HFFc6 (cell line): ENCODE measurements around the gene EIF5A2. TPM values are rescaled to one million over a fixed set of nuclear protein-coding genes. Genes with fewer than 3 reads are reported as not detected.
"Not testable (repeated sequence)": the region's sequence is repeated elsewhere in the genome, so short reads cannot be mapped to it uniquely, and the experiment has no call there.

ENCODE experiments used
- DNase-seq: peaks from one replicate; pipeline ENCODE4 v3.0.0-alpha.2; 2018
- H3K27ac Mint-ChIP-seq: 2 replicates; pipeline ENCODE4 v1.8.0; 2020; ENCODE audit warnings: mild to moderate bottlenecking, mixed read lengths
- H3K27me3 Mint-ChIP-seq: 2 replicates; pipeline ENCODE4 v1.8.0; 2021; ENCODE audit warnings: mild to moderate bottlenecking, moderate library complexity, mixed read lengths; ENCODE audit not compliant: insufficient read depth
- H3K36me3 Mint-ChIP-seq: 2 replicates; pipeline ENCODE4 v1.8.0; 2021; ENCODE audit warnings: low read depth, mixed read lengths
- H3K4me1 Mint-ChIP-seq: 2 replicates; pipeline ENCODE4 v1.8.0; 2020; ENCODE audit warnings: low read depth, mixed read lengths
- H3K4me3 Mint-ChIP-seq: 2 replicates; pipeline ENCODE4 v1.8.0; 2020; ENCODE audit warnings: mild to moderate bottlenecking, moderate library complexity, mixed read lengths
- H3K9me3 Mint-ChIP-seq: 2 replicates; pipeline ENCODE4 v1.8.0; 2020; ENCODE audit warnings: mild to moderate bottlenecking, mixed read lengths
- total RNA-seq, 6 experiments: library from RNA; stranded (reverse); fragmentation: NEBNext Ultra II Directional; extraction: Animal tissue kit (Norgen Biotek cat#: 25700); gene quantifications; 2 replicates in 1 of 6; 3 replicates in 5 of 6; pipeline ENCODE4 v1.2.3, GENCODE V29; 2021
- TF ChIP-seq, protein P1 (sequence below): fragments of 200-600 bp; sonication (generic); IDR thresholded peaks from 2 replicates; pipeline ENCODE4 v1.5.0; 2021; ENCODE audit warnings: antibody characterized with exemption, mild to moderate bottlenecking

Gene EIF5A2
- total RNA-seq, 6 experiments from 2014 or later: 30.5 to 38.1 (median 36.1) TPM

DNA sequence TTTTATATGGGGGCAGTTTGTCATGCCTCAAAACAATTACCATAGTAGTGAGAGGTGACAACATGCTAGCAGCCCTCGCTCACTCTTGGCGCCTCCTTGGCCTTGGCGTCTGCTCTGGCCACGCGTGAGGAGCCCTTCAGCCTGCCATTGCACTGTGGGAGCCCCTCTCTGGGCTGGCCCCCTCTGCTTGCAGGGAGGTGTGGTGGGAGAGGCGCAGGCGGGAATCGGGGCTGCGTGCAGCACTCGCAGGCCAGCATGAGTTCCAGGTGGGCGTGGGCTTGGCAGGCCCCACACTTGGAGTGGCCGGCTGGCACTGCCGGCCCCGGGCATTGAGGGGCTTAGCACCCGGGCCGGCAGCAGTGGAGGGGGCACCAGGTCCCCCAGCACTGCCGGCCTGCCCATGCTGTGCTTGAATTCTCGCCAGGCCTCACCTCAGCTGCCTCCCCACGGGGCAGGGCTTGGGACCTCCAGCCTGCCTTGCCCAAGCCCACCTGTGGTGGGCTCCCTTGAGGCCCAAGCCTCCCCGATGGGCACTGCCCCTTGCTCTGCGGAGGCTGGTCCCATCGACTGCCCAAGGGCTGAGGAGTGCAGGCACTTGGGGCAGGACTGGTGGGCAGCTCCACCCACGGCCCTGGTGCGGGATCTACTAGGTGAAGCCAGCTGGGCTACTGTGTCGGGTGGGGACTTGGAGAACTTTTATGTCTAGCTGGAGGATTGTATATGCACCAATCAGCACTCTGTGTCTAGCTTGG is 38.8 kb upstream of the EIF5A2 start:
- no peak overlapping the region for H3K4me3 Mint-ChIP-seq
- no peak overlapping the region for H3K27ac Mint-ChIP-seq
- TF ChIP-seq, protein P1, sequence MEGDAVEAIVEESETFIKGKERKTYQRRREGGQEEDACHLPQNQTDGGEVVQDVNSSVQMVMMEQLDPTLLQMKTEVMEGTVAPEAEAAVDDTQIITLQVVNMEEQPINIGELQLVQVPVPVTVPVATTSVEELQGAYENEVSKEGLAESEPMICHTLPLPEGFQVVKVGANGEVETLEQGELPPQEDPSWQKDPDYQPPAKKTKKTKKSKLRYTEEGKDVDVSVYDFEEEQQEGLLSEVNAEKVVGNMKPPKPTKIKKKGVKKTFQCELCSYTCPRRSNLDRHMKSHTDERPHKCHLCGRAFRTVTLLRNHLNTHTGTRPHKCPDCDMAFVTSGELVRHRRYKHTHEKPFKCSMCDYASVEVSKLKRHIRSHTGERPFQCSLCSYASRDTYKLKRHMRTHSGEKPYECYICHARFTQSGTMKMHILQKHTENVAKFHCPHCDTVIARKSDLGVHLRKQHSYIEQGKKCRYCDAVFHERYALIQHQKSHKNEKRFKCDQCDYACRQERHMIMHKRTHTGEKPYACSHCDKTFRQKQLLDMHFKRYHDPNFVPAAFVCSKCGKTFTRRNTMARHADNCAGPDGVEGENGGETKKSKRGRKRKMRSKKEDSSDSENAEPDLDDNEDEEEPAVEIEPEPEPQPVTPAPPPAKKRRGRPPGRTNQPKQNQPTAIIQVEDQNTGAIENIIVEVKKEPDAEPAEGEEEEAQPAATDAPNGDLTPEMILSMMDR: no peak
- no peaks in the 10 kb centered on the region for H3K36me3 Mint-ChIP-seq
- H3K4me1 Mint-ChIP-seq: no peaks in the 10 kb centered on the region
- H3K9me3 Mint-ChIP-seq: no peaks in the 10 kb centered on the region; the same call in 1 of the 2 replicates
- DNase-seq: no peak
- peaks cover 18% of the 10 kb centered on the region for H3K27me3 Mint-ChIP-seq

DNA sequence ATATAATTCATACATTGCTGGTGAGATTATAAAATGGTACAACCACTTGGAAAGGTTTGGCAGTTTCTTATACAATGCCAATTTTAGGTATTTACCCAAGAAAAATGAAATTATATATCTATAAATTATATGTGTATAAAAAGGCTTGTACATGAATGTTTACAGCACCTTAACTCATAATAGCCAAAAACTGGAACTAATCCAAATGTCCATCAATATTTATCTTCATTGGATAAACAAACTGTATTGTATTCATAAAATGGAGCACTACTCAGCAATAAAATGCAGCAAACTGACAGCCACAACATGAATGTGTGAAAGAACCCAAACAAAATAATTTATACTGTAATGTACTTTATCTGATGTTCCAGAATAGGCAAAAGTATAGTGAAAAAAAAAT is 33.6 kb upstream of the EIF5A2 start:
- no peak for DNase-seq
- Mint-ChIP-seq H3K36me3 (no peaks in the 10 kb centered on the region), H3K4me3 (no peak overlapping the region), H3K9me3 (peaks cover 12% of the 10 kb centered on the region), H3K27me3 (peaks cover 9% of the 10 kb centered on the region), H3K27ac (no peak overlapping the region), H3K4me1 (no peaks in the 10 kb centered on the region)
- TF ChIP-seq, protein P1: no peak

DNA sequence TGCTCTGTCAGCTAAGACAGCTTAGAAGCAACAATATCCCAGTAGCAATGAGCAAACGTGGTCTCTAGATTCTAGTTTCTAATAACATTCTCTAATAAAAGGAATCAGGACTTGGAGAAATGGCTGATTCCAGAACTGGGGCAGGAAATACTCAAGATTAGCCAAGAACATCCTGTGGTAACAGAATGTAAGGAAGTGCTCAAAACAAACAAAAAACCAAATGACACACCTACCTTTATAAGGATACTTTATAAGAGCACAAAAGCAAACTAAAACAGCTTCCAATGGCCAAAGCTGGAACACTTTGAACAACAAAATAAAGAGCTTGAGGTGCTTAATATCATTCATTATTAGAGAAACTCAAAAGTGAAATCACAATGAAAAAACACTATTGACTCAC is 33.1 kb upstream of the EIF5A2 start:
- Mint-ChIP-seq H3K4me3 (no peak overlapping the region), H3K9me3 (peaks cover 12% of the 10 kb centered on the region), H3K27ac (no peak overlapping the region), H3K27me3 (peaks cover 9% of the 10 kb centered on the region), H3K4me1 (no peaks in the 10 kb centered on the region), H3K36me3 (no peaks in the 10 kb centered on the region)
- TF ChIP-seq, protein P1: no peak
- DNase-seq: no peak

DNA sequence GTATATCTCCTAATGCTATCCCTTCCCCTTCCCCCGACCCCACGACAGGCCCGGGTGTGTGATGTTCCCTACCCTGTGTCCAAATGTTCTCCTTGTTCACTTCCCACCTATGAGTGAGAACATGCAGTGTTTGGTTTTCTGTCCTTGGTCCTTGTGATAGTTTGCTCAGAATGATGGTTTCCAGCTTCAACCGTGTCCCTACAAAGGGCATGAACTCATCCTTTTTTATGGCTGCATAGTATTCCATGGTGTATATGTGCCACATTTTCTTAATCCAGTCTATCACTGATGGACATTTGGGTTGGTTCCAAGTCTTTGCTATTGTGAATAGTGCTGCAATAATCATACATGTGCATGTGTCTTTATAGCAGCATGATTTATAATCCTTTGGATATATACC is 24.6 kb upstream of the EIF5A2 start:
- H3K27me3 Mint-ChIP-seq: peaks cover 27% of the 10 kb centered on the region
- H3K9me3 Mint-ChIP-seq: peaks cover 13% of the 10 kb centered on the region
- DNase-seq, H3K4me1 Mint-ChIP-seq, H3K4me3 Mint-ChIP-seq, H3K27ac Mint-ChIP-seq, H3K36me3 Mint-ChIP-seq: not testable (repeated sequence)

- not testable (repeated sequence) for H3K4me1 Mint-ChIP-seq, H3K27ac Mint-ChIP-seq, DNase-seq, H3K4me3 Mint-ChIP-seq
- Mint-ChIP-seq H3K27me3 (peaks cover 21% of the 10 kb centered on the region), H3K36me3 (peaks cover 13% of the 10 kb centered on the region), H3K9me3 (peaks cover 36% of the 10 kb centered on the region)
Measured at GRCh38 chr3:170923553-170923952, 15.1 kb upstream of the EIF5A2 start.

DNA sequence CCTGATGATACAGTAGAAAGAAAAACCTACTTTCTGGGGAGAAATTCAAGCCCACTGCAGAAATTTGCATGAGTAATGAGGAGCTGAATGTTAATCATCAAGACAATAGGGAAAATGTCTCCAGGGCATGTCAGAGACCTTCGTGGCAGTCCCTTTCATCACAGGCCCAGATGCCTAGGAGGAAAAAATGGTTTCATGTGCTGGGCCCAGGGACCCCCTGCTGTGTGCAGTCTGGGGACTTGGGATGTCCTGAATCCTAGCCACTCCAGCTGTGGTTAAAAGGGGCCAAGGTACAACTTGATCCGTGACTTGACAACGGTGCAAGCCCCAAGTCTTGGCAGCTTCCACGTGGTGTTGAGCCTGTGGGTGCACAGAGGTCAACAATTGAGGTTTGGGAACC is 10.3 kb upstream of the EIF5A2 start:
- Mint-ChIP-seq H3K27ac (no peak overlapping the region), H3K36me3 (peaks cover 24% of the 10 kb centered on the region), H3K9me3 (peaks cover 37% of the 10 kb centered on the region), H3K4me1 (peaks cover 7% of the 10 kb centered on the region; the same call in 1 of the 2 replicates), H3K27me3 (peaks cover 14% of the 10 kb centered on the region), H3K4me3 (no peak overlapping the region)
- TF ChIP-seq, protein P1: no peak
- DNase-seq: no peak
